GM23338 (cell line): ENCODE data around the gene MRAP. TPM values are rescaled to one million over a fixed set of nuclear protein-coding genes. Genes with fewer than 3 reads are reported as not detected.

Experiments used
- ATAC-seq: fragments of 200-7000 bp; cut with Tn5 transposase; 3 replicates; pipeline ENCODE4 v1.9.1; 2020
- DNase-seq: peaks from one replicate; pipeline ENCODE4 v3.0.0-alpha.2; 2015; ENCODE audit warnings: low spot score
- H2AFZ ChIP-seq: fragments of 200-600 bp; sonication (generic); 2 replicates; pipeline ENCODE4 v1.8.0; 2016; ENCODE audit warnings: antibody characterized with exemption, mild to moderate bottlenecking, moderate library complexity
- H3F3A ChIP-seq: fragments of 200-600 bp; sonication (generic); replicated peaks from 2 replicates; pipeline ENCODE4 v1.8.0; 2017; ENCODE audit warnings: antibody characterized with exemption, mixed run types, low read depth
- H3K27ac ChIP-seq: fragments of 200-600 bp; sonication (generic); 2 replicates; pipeline ENCODE4 v1.6.1; 2016; ENCODE audit warnings: low read depth
- H3K27me3 ChIP-seq: fragments of 200-600 bp; sonication (generic); 2 replicates; pipeline ENCODE4 v1.8.0; 2016; ENCODE audit warnings: mild to moderate bottlenecking, mixed run types, moderate library complexity; ENCODE audit not compliant: insufficient read depth
- H3K36me3 ChIP-seq: fragments of 200-600 bp; sonication (generic); 2 replicates; pipeline ENCODE4 v1.8.0; 2016; ENCODE audit warnings: mild to moderate bottlenecking; ENCODE audit not compliant: insufficient read depth
- H3K4me1 ChIP-seq: fragments of 200-600 bp; sonication (generic); 2 replicates; pipeline ENCODE4 v1.8.0; 2016; ENCODE audit warnings: mild to moderate bottlenecking, moderate library complexity; ENCODE audit not compliant: insufficient read depth
- H3K4me2 ChIP-seq: fragments of 200-600 bp; sonication (generic); 2 replicates; pipeline ENCODE4 v1.7.1; 2017; ENCODE audit warnings: mixed run types
- H3K4me3 ChIP-seq: fragments of 200-600 bp; sonication (generic); 2 replicates; pipeline ENCODE4 v1.6.1; 2016; ENCODE audit warnings: mixed run types
- H3K79me2 ChIP-seq: fragments of 200-600 bp; sonication (generic); replicated peaks from 2 replicates; pipeline ENCODE4 v1.8.0; 2017; ENCODE audit warnings: mild to moderate bottlenecking; ENCODE audit not compliant: insufficient read depth
- H3K9me2 ChIP-seq: fragments of 200-600 bp; sonication (generic); 2 replicates; pipeline ENCODE4 v1.8.0; 2017; ENCODE audit not compliant: insufficient read depth
- H4K20me1 ChIP-seq: fragments of 200-600 bp; sonication (generic); replicated peaks from 2 replicates; pipeline ENCODE4 v1.8.0; 2017; ENCODE audit warnings: mild to moderate bottlenecking; ENCODE audit not compliant: insufficient read depth
- H3K27ac Mint-ChIP-seq: 2 replicates; pipeline ENCODE4 v1.8.0; 2020; ENCODE audit warnings: inconsistent platforms, mild to moderate bottlenecking, moderate library complexity, mixed read lengths
- H3K27me3 Mint-ChIP-seq: 3 replicates; pipeline ENCODE4 v1.8.0; 2022; ENCODE audit warnings: low read depth, mild to moderate bottlenecking, moderate library complexity, mixed read lengths, inconsistent platforms; ENCODE audit not compliant: insufficient read depth, poor library complexity
- H3K36me3 Mint-ChIP-seq: 3 replicates; pipeline ENCODE4 v1.8.0; 2021; ENCODE audit warnings: low read depth, mild to moderate bottlenecking, inconsistent platforms, moderate library complexity, mixed read lengths
- H3K4me1 Mint-ChIP-seq: 3 replicates; pipeline ENCODE4 v1.8.0; 2020; ENCODE audit warnings: mild to moderate bottlenecking, inconsistent platforms, mixed read lengths
- H3K4me3 Mint-ChIP-seq: 3 replicates; pipeline ENCODE4 v1.8.0; 2021; ENCODE audit warnings: moderate library complexity, mild to moderate bottlenecking, inconsistent platforms, mixed read lengths
- H3K9me3 Mint-ChIP-seq: 3 replicates; pipeline ENCODE4 v1.8.0; 2020; ENCODE audit warnings: moderate library complexity, mild to moderate bottlenecking, inconsistent platforms, mixed read lengths
- CREB1 ChIP-seq: fragments of 250-450 bp; sonication (Bioruptor Pico); IDR thresholded peaks from 2 replicates; pipeline ENCODE4 v1.5.0; 2020; ENCODE audit warnings: low read depth, mild to moderate bottlenecking, moderate library complexity
- EZH2 ChIP-seq: fragments of 200-600 bp; sonication (generic); IDR thresholded peaks from one replicate; pipeline ENCODE4 v1.8.0; 2017; ENCODE audit warnings: antibody characterized with exemption, mild to moderate bottlenecking, low read depth; ENCODE audit not compliant: unreplicated experiment
- JUNB ChIP-seq: IDR thresholded peaks from one replicate; pipeline ENCODE4 v1.6.1; 2016; ENCODE audit warnings: antibody characterized with exemption; ENCODE audit not compliant: unreplicated experiment
- NANOG ChIP-seq: IDR thresholded peaks from 2 replicates; pipeline ENCODE4 v1.6.1; 2016; ENCODE audit warnings: antibody characterized with exemption, borderline replicate concordance
- POLR2AphosphoS5 ChIP-seq: IDR thresholded peaks from 2 replicates; pipeline ENCODE4 v1.6.1; 2016; ENCODE audit warnings: antibody characterized with exemption, low read depth
- STAT1 ChIP-seq: IDR thresholded peaks from one replicate; pipeline ENCODE4 v1.6.1; 2016; ENCODE audit warnings: antibody characterized with exemption; ENCODE audit not compliant: unreplicated experiment
- ZNF114 ChIP-seq: fragments of 250-450 bp; sonication (Bioruptor Pico); IDR thresholded peaks from 2 replicates; pipeline ENCODE4 v1.5.0; 2020; ENCODE audit warnings: mild to moderate bottlenecking, moderate library complexity
- ZNF331 ChIP-seq: fragments of 250-450 bp; sonication (Bioruptor Pico); IDR thresholded peaks from 2 replicates; pipeline ENCODE4 v1.5.0; 2020; ENCODE audit warnings: low read depth, mild to moderate bottlenecking, moderate library complexity
- polyA plus RNA-seq: library from polyadenylated mRNA; unstranded; fragments of >200 nt; fragmentation: Nextera tagmentation; extraction: Ambion mirVana; gene quantifications from 2 replicates; pipeline ENCODE4 v1.2.1, GENCODE V29; 2016
- total RNA-seq: library from RNA; depleted of rRNA; stranded (reverse); fragments of >200 nt; shearing (Covaris generic); gene quantifications from 2 replicates; pipeline ENCODE4 v1.2.3, GENCODE V29; 2014
- TF ChIP-seq, protein P1 (sequence below): IDR thresholded peaks from one replicate; pipeline ENCODE4 v1.6.1; 2018; ENCODE audit warnings: antibody characterized with exemption; ENCODE audit not compliant: unreplicated experiment
- TF ChIP-seq, protein P2 (sequence below), 2 experiments: fragments of 200-600 bp in 1 of 2; sonication (generic) in 1 of 2; conservative IDR thresholded peaks; 2 replicates each; pipeline versions ENCODE4 v1.5.1 to v1.6.1; 2016 to 2017; ENCODE audit warnings: antibody characterized with exemption in 2 of 2, low read depth in 2 of 2, mild to moderate bottlenecking in 2 of 2, moderate library complexity in 1 of 2
- TF ChIP-seq, protein P3 (sequence below): IDR thresholded peaks from 2 replicates; pipeline ENCODE4 v1.6.1; 2016; ENCODE audit warnings: antibody characterized with exemption
- TF ChIP-seq, protein P4 (sequence below): fragments of 250-450 bp; sonication (Bioruptor Pico); IDR thresholded peaks from 2 replicates; pipeline ENCODE4 v1.5.0; 2020; ENCODE audit warnings: mild to moderate bottlenecking, moderate library complexity

MRAP gene
- total and polyA plus RNA-seq, 2 experiments from 2014 or later, result 0.78 TPM; not detected in 1

DNA sequence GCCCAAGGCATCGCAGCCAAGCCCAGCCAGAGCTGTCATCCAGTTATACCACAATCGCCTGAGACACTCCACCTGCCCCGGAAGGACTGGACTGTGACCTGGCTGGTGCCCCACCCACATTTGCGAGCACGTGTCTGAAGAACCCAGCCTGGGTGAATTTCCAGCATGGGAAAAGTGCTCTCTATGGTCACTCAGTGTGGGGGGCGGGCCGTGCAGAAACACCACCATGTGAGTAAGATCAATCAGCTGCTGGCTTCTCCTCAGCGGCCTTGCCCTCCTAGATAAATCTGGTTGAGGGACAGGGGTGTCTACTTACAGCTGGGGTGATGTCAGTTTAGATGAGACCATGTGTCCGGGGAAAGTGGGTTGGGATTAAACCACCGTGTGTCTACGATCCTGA lies 49.3 kb downstream of the MRAP start (continued):
- TF ChIP-seq, protein P1, sequence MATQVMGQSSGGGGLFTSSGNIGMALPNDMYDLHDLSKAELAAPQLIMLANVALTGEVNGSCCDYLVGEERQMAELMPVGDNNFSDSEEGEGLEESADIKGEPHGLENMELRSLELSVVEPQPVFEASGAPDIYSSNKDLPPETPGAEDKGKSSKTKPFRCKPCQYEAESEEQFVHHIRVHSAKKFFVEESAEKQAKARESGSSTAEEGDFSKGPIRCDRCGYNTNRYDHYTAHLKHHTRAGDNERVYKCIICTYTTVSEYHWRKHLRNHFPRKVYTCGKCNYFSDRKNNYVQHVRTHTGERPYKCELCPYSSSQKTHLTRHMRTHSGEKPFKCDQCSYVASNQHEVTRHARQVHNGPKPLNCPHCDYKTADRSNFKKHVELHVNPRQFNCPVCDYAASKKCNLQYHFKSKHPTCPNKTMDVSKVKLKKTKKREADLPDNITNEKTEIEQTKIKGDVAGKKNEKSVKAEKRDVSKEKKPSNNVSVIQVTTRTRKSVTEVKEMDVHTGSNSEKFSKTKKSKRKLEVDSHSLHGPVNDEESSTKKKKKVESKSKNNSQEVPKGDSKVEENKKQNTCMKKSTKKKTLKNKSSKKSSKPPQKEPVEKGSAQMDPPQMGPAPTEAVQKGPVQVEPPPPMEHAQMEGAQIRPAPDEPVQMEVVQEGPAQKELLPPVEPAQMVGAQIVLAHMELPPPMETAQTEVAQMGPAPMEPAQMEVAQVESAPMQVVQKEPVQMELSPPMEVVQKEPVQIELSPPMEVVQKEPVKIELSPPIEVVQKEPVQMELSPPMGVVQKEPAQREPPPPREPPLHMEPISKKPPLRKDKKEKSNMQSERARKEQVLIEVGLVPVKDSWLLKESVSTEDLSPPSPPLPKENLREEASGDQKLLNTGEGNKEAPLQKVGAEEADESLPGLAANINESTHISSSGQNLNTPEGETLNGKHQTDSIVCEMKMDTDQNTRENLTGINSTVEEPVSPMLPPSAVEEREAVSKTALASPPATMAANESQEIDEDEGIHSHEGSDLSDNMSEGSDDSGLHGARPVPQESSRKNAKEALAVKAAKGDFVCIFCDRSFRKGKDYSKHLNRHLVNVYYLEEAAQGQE, result no peak
- no peak for TF ChIP-seq POLR2AphosphoS5

DNA sequence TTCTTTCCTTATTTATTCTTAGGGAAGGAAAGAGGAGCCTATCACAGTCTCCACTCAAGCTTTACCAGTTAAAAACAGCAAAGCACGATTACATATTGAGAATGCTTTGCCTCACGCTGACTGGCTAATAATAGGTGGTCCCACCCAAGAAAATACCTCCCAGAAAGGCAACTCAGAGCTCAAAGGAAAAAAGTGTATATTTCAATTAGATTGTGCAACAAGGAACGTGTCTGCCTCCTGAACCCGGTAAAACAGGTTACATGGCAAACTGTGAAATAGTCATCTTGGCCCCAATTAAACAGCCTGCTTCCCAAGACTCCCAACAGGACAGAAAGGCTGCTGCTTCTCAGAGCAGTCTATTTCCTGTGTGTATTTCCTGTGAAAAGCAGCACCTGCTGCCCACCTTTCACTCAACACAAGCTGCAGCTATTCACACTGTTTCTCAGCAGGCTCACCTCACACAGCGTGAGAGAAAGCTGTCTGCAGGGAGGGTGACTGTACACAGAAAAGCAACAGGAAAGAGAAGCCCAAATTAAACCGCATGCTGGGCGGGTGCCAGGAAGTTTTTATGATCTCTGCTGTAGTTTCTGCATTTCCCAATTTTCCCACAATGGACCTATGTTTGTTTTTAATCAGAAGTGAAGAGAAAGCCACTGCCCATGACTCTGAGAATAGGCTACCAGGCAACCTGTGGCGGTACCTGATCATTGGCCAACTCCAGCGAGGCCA lies 50.1 kb downstream of the MRAP start:
- no peak for DNase-seq
- Histone ChIP-seq H3K4me1 (no peaks in the 10 kb centered on the region), H3K79me2 (0 out of 2 replicates have a peak, but pooled peaks cover 5% of the 10 kb centered on the region), H3K9me2 (no peaks in the 10 kb centered on the region), H3K27me3 (no peaks in the 10 kb centered on the region), H3K27ac (no peak overlapping the region), H3K36me3 (peaks cover 70% of the 10 kb centered on the region), H3F3A (no peaks in the 10 kb centered on the region), H3K4me2 (no peak overlapping the region), H3K4me3 (no peak overlapping the region), H2AFZ (no peak overlapping the region), H4K20me1 (peaks cover 15% of the 10 kb centered on the region)
- no peak for ATAC-seq
- Mint-ChIP-seq H3K27me3 (peaks cover 8% of the 10 kb centered on the region), H3K27ac (no peak overlapping the region), H3K9me3 (no peaks in the 10 kb centered on the region; the same call in 2 of the 3 replicates), H3K36me3 (peaks cover 90% of the 10 kb centered on the region), H3K4me1 (no peaks in the 10 kb centered on the region), H3K4me3 (no peak overlapping the region)
- no peak for TF ChIP-seq ZNF114
- TF ChIP-seq, protein P2, sequence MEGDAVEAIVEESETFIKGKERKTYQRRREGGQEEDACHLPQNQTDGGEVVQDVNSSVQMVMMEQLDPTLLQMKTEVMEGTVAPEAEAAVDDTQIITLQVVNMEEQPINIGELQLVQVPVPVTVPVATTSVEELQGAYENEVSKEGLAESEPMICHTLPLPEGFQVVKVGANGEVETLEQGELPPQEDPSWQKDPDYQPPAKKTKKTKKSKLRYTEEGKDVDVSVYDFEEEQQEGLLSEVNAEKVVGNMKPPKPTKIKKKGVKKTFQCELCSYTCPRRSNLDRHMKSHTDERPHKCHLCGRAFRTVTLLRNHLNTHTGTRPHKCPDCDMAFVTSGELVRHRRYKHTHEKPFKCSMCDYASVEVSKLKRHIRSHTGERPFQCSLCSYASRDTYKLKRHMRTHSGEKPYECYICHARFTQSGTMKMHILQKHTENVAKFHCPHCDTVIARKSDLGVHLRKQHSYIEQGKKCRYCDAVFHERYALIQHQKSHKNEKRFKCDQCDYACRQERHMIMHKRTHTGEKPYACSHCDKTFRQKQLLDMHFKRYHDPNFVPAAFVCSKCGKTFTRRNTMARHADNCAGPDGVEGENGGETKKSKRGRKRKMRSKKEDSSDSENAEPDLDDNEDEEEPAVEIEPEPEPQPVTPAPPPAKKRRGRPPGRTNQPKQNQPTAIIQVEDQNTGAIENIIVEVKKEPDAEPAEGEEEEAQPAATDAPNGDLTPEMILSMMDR (conservative IDR thresholded peaks at IDR 0.05; ENCODE audit: low read depth in 2 of 2), result no peak
- no peak for TF ChIP-seq ZNF331
- TF ChIP-seq, protein P3, sequence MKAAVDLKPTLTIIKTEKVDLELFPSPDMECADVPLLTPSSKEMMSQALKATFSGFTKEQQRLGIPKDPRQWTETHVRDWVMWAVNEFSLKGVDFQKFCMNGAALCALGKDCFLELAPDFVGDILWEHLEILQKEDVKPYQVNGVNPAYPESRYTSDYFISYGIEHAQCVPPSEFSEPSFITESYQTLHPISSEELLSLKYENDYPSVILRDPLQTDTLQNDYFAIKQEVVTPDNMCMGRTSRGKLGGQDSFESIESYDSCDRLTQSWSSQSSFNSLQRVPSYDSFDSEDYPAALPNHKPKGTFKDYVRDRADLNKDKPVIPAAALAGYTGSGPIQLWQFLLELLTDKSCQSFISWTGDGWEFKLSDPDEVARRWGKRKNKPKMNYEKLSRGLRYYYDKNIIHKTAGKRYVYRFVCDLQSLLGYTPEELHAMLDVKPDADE, result no peak
- TF ChIP-seq, protein P4, sequence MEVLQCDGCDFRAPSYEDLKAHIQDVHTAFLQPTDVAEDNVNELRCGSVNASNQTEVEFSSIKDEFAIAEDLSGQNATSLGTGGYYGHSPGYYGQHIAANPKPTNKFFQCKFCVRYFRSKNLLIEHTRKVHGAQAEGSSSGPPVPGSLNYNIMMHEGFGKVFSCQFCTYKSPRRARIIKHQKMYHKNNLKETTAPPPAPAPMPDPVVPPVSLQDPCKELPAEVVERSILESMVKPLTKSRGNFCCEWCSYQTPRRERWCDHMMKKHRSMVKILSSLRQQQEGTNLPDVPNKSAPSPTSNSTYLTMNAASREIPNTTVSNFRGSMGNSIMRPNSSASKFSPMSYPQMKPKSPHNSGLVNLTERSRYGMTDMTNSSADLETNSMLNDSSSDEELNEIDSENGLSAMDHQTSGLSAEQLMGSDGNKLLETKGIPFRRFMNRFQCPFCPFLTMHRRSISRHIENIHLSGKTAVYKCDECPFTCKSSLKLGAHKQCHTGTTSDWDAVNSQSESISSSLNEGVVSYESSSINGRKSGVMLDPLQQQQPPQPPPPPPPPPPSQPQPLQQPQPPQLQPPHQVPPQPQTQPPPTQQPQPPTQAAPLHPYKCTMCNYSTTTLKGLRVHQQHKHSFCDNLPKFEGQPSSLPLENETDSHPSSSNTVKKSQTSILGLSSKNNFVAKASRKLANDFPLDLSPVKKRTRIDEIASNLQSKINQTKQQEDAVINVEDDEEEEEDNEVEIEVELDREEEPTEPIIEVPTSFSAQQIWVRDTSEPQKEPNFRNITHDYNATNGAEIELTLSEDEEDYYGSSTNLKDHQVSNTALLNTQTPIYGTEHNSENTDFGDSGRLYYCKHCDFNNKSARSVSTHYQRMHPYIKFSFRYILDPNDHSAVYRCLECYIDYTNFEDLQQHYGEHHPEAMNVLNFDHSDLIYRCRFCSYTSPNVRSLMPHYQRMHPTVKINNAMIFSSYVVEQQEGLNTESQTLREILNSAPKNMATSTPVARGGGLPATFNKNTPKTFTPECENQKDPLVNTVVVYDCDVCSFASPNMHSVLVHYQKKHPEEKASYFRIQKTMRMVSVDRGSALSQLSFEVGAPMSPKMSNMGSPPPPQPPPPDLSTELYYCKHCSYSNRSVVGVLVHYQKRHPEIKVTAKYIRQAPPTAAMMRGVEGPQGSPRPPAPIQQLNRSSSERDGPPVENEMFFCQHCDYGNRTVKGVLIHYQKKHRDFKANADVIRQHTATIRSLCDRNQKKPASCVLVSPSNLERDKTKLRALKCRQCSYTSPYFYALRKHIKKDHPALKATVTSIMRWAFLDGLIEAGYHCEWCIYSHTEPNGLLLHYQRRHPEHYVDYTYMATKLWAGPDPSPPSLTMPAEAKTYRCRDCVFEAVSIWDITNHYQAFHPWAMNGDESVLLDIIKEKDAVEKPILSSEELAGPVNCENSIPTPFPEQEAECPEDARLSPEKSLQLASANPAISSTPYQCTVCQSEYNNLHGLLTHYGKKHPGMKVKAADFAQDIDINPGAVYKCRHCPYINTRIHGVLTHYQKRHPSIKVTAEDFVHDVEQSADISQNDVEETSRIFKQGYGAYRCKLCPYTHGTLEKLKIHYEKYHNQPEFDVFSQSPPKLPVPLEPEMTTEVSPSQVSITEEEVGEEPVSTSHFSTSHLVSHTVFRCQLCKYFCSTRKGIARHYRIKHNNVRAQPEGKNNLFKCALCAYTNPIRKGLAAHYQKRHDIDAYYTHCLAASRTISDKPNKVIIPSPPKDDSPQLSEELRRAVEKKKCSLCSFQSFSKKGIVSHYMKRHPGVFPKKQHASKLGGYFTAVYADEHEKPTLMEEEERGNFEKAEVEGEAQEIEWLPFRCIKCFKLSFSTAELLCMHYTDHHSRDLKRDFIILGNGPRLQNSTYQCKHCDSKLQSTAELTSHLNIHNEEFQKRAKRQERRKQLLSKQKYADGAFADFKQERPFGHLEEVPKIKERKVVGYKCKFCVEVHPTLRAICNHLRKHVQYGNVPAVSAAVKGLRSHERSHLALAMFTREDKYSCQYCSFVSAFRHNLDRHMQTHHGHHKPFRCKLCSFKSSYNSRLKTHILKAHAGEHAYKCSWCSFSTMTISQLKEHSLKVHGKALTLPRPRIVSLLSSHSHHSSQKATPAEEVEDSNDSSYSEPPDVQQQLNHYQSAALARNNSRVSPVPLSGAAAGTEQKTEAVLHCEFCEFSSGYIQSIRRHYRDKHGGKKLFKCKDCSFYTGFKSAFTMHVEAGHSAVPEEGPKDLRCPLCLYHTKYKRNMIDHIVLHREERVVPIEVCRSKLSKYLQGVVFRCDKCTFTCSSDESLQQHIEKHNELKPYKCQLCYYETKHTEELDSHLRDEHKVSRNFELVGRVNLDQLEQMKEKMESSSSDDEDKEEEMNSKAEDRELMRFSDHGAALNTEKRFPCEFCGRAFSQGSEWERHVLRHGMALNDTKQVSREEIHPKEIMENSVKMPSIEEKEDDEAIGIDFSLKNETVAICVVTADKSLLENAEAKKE, result no peak
- no peak for TF ChIP-seq STAT1
- TF ChIP-seq EZH2, result no peak
- TF ChIP-seq NANOG, result no peak
- no peak for TF ChIP-seq JUNB
- TF ChIP-seq CREB1, result no peak
